ENCODE results near the gene TSFM. TPM values are rescaled to one million over a fixed set of nuclear protein-coding genes. Genes with fewer than 3 reads are reported as not detected.
A peak's percentile ranks its signal among the peaks of the same experiment; 100 is the strongest.

TSFM gene
- total and polyA plus RNA-seq, 9 of the 15 experiments (the other 6 are each of a cell fraction or from before 2014, with no cell fraction given), result 44.6 to 198 (median 60.2) TPM

DNA sequence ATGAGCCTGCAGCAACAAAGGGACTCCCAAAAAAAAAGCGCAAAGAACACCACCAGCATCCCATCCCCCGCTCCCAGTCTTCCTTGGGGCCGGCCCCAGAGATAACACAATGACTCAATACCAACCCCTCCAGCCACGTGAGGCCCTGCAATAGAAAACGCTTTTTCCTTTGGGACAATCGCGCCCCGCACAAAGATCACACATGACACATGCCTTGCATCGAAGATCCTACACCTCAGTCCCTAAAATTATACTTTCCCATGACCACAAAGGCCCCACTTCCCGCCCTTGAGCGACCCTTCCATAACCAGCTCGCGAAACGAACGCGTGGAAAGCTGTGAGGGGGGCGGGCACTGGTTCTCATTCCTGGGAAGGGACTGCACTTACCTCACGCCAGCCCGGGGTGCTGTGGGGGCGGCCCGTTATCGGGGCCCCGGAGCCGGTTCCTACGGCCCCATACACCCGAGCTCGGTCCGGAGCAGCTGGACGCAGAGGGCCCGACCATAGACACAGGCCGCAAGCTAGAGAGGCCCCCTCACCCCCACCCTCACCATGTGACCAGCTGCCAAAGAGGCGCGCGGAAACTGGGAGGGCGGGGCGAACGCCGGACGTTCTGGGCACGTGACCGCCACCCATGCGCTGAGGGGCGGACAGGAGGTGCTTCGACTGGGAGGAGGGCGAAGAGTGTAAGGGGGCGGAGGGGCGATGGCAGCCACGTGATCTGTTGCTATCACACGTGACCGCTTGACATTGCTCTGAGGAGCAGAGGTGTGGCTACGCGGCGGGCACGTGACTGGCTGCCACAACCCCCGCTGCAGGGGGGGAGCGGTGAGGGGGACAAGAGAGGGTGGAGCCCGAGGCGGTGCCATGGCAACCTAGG lies 30.6 kb upstream of the TSFM start, which contains the start of gene CDK4:
CDK4 (minus strand) TSS at position 523 of the 880 bp plus-strand sequence. CDS start 593 bp downstream, outside the sequence.
- TSS peak; percentile 81 for BruUV-seq (replicated peaks)
- in situ Hi-C loops (cut with MboI) (no loop called here), intact Hi-C loops (cut with micrococcal nuclease) (loop anchor here (2.0 kb wide), 1 partner anchor 21 kb away; the partner anchor contains the start of genes EEF1AKMT3 and METTL1)
- 1% methylated on average over 54 of the region's 58 CpGs for WGBS (ENCODE audit: insufficient coverage, low coverage, missing lambda C conversion rate)
- Histone ChIP-seq H3K4me2 (ENCODE audit: insufficient read depth, low read length) (peak within 1 kb of the TSS; percentile 99), H3K9me1 (ENCODE audit: control insufficient read depth, insufficient read depth, low read length) (no peaks in the 10 kb centered on the region), H3K27me3 (ENCODE audit: control insufficient read depth in 2 of 2, insufficient read depth in 2 of 2, low read length in 2 of 2) (no peaks in the 10 kb centered on the region), H3K4me3 (peak within 1 kb of the TSS; percentile 66), H2AFZ (ENCODE audit: low read depth, low read length) (peak within 1 kb of the TSS; percentile 64), H3K9ac (ENCODE audit: insufficient read depth in 1 of 2, low read depth in 2 of 2, low read length in 2 of 2) (peak within 1 kb of the TSS; percentile 97), H3K36me3 (ENCODE audit: control insufficient read depth, insufficient read depth, low read length) (peaks cover 44% of the 10 kb centered on the region), H3K4me1 (replicated peaks in 1 of 2; ENCODE audit: control insufficient read depth in 2 of 2, insufficient read depth in 2 of 2, low read length in 2 of 2) (peaks cover 34 to 40% of the 10 kb centered on the region in 2 experiments), H3K9me3 (replicated peaks; ENCODE audit: control insufficient read depth, insufficient read depth, low read depth, low read length) (no peaks in the 10 kb centered on the region), H4K20me1 (replicated peaks; ENCODE audit: control insufficient read depth, insufficient read depth, low read length) (no peaks in the 10 kb centered on the region), H3K79me2 (ENCODE audit: control insufficient read depth, insufficient read depth, low read length) (peaks cover 47% of the 10 kb centered on the region), H3K27ac (ENCODE audit: extremely low read depth, low read depth, low read length) (peak within 1 kb of the TSS; percentile 96)
- FAIRE-seq (peak; percentile 94), ATAC-seq (peak; percentile 86), DNase-seq (ENCODE audit: extremely low read depth in 1 of 4, low spot score in 3 of 4) (peak; percentile 92 to 99 (median 96))
- CTCF ChIA-PET (ENCODE audit: low intra/inter-chr PET ratio), result no interaction called here
- POLR2A ChIA-PET, result interaction anchor here (0.7 to 1.2 kb wide), 8 partner anchors 12 to 232 kb away, joined by 3 to 5 read pairs (median 3); partner anchors contain the start of genes EEF1AKMT3 and METTL1
- TF ChIP-seq ZNF263 (CRISPR knock-in tag; IDR thresholded peaks at IDR 0.05; ENCODE audit: borderline replicate concordance), result peak; percentile 81; the same call in 1 of the 2 replicates
- no peak for TF ChIP-seq TEAD4 (IDR thresholded peaks at IDR 0.05; ENCODE audit: low read length)
- TF ChIP-seq TEAD4 (CRISPR knock-in tag; IDR thresholded peaks at IDR 0.05; ENCODE audit: borderline replicate concordance), result no peak
- peak in 1 of 2 experiments; percentile 75; a peak in 1 of 4 replicates for TF ChIP-seq TEAD1 (CRISPR knock-in tag; IDR thresholded peaks at IDR 0.05)
- peak; percentile 84 for TF ChIP-seq PKNOX1 (IDR thresholded peaks at IDR 0.05)
- peak; percentile 77 for TF ChIP-seq SOX6 (IDR thresholded peaks at IDR 0.05)
- peak; percentile 30; the same call in 1 of the 2 replicates for TF ChIP-seq ZBTB43 (CRISPR knock-in tag; IDR thresholded peaks at IDR 0.05)
- TF ChIP-seq KDM1A (IDR thresholded peaks at IDR 0.05), result peak in 1 of 2 experiments; percentile 28; a peak in 1 of 4 replicates
- peak; percentile 88 for TF ChIP-seq GABPA (tag; conservative IDR thresholded peaks at IDR 0.05; ENCODE audit: low read depth)
- peak; percentile 89 for TF ChIP-seq MYC (IDR thresholded peaks at IDR 0.05; ENCODE audit: low read depth, low read length)
- peak; percentile 98 for TF ChIP-seq MYC (CRISPR knock-in tag; IDR thresholded peaks at IDR 0.05; ENCODE audit: borderline replicate concordance, low read depth)
- TF ChIP-seq RBM39 (optimal IDR thresholded peaks at IDR 0.05; ENCODE audit: low read depth, low read length), result no peak
- TF ChIP-seq ZMIZ1 (IDR thresholded peaks at IDR 0.05; ENCODE audit: low read depth in 2 of 2, low read length in 2 of 2), result peak in 1 of 2 experiments; percentile 26; a peak in 1 of 4 replicates
- peak; percentile 99 for TF ChIP-seq ZFX (CRISPR knock-in tag; IDR thresholded peaks at IDR 0.05)
- TF ChIP-seq CBX3 (IDR thresholded peaks at IDR 0.05; ENCODE audit: borderline replicate concordance in 1 of 2, low read length in 2 of 2), result peak in 1 of 2 experiments; percentile 71; a peak in 1 of 3 replicates

All from K562 (cell line).